Testis (tissue), 2 donors: Measurements from ENCODE around the gene KCNQ1OT1.

Experiments
- CTCF ChIP-seq, 3 experiments: fragments of 450-650 bp in 2 of 3; fragments of 200-600 bp in 1 of 3; sonication (generic) in 1 of 3; IDR thresholded peaks; one replicate each; pipeline ENCODE4 v1.5.1; 2016 to 2019; ENCODE audit warnings: antibody characterized with exemption in 3 of 3, mild to moderate bottlenecking in 2 of 3, moderate library complexity in 1 of 3
- POLR2A ChIP-seq: fragments of 450-650 bp; IDR thresholded peaks from one replicate; pipeline ENCODE4 v1.6.1; 2017; ENCODE audit warnings: antibody characterized with exemption, mild to moderate bottlenecking, moderate library complexity

- TF ChIP-seq CTCF (IDR thresholded peaks at IDR 0.05) (no peak), POLR2A (no peak)
Observed at GRCh38 chr11:2694495-2694894, 5.3 kb downstream of the KCNQ1OT1 start.
